Cardiac muscle cell (in vitro differentiated cells and primary cell): ENCODE results near the gene NEDD4. TPM values are rescaled to one million over a fixed set of nuclear protein-coding genes. Genes with fewer than 3 reads are reported as not detected.
A peak's percentile ranks its signal among the peaks of the same experiment; 100 is the strongest.
"Not testable (repeated sequence)": the region's sequence is repeated elsewhere in the genome, so short reads cannot be mapped to it uniquely, and the experiment has no call there.

Experiments
- DNase-seq, 2 donors: peaks; one replicate each; pipeline versions ENCODE4 v3.0.0 to v3.0.0-alpha.2; 2010 to 2017; ENCODE audit warnings: low read depth in 1 of 2, low spot score in 1 of 2
- H3K27ac ChIP-seq: fragments of 200-600 bp; sonication (generic); 2 replicates; pipeline ENCODE4 v1.5.1; 2016
- H3K27me3 ChIP-seq: fragments of 200-600 bp; sonication (generic); 2 replicates; pipeline ENCODE4 v1.6.0; 2016; ENCODE audit warnings: control low read depth
- H3K36me3 ChIP-seq: fragments of 200-600 bp; sonication (generic); 2 replicates; pipeline ENCODE4 v1.5.1; 2016; ENCODE audit warnings: control low read depth
- H3K4me1 ChIP-seq: fragments of 200-600 bp; sonication (generic); 2 replicates; pipeline ENCODE4 v1.8.1; 2017; ENCODE audit warnings: low read depth, mild to moderate bottlenecking, mixed run types
- H3K4me3 ChIP-seq: fragments of 200-600 bp; sonication (generic); 2 replicates; pipeline ENCODE4 v1.5.1; 2016; ENCODE audit warnings: mild to moderate bottlenecking
- H3K9me3 ChIP-seq: fragments of 200-600 bp; sonication (generic); 2 replicates; pipeline ENCODE4 v1.5.1; 2017; ENCODE audit warnings: low read depth, mild to moderate bottlenecking, control low read depth
- CTCF ChIP-seq: IDR thresholded peaks from 2 replicates; pipeline ENCODE4 v1.5.1; 2012; ENCODE audit warnings: low read depth, mild to moderate bottlenecking, low read length
- polyA plus RNA-seq: library from polyadenylated mRNA; unstranded; fragments of >200 nt; fragmentation: Nextera tagmentation; extraction: Ambion mirVana; gene quantifications from 2 replicates; pipeline ENCODE4 v1.2.1, GENCODE V29; 2016
- total RNA-seq: library from RNA; depleted of rRNA; stranded (reverse); fragments of >200 nt; gene quantifications from 2 replicates; pipeline ENCODE4 v1.2.3, GENCODE V29; 2016

The NEDD4 gene
- total and polyA plus RNA-seq, 2 experiments from 2014 or later = 3.9 to 7.5 TPM

GRCh38 chr15:55786341-55786740 is 207.1 kb downstream of the NEDD4 start:
- Histone ChIP-seq H3K9me3 (no peaks in the 10 kb centered on the region), H3K27ac (peak overlapping the region; percentile 68)
- no peak for DNase-seq

GRCh38 chr15:55785593-55785992 is 207.8 kb downstream of the NEDD4 start:
- not testable (repeated sequence) for H3K4me3 ChIP-seq, DNase-seq, H3K9me3 ChIP-seq

More at GRCh38 chr15:55786341-55786740, 207.1 kb downstream of the NEDD4 start:
- Histone ChIP-seq H3K36me3 (no peaks in the 10 kb centered on the region), H3K4me3 (no peak overlapping the region), H3K4me1 (peaks cover 29% of the 10 kb centered on the region), H3K27me3 (no peaks in the 10 kb centered on the region)
- no peak for TF ChIP-seq CTCF

GRCh38 chr15:55784286-55784685 is 209.1 kb downstream of the NEDD4 start:
- H3K9me3 ChIP-seq = no peaks in the 10 kb centered on the region
- TF ChIP-seq CTCF = no peak
- H3K4me1 ChIP-seq = peaks cover 29% of the 10 kb centered on the region
- H3K27me3 ChIP-seq = no peaks in the 10 kb centered on the region
- H3K4me3 ChIP-seq = no peak overlapping the region
- peak in 1 of 2 donors; percentile 64 for DNase-seq
- no peaks in the 10 kb centered on the region for H3K36me3 ChIP-seq
- H3K27ac ChIP-seq = peak overlapping the region; percentile 88

More at GRCh38 chr15:55785593-55785992, 207.8 kb downstream of the NEDD4 start:
- not testable (repeated sequence) for H3K27me3 ChIP-seq, H3K36me3 ChIP-seq
- Histone ChIP-seq H3K4me1 (peaks cover 29% of the 10 kb centered on the region), H3K27ac (peak overlapping the region; percentile 88)

GRCh38 chr15:55782901-55783300 is 210.5 kb downstream of the NEDD4 start:
- Histone ChIP-seq H3K27me3 (no peaks in the 10 kb centered on the region), H3K9me3 (no peaks in the 10 kb centered on the region), H3K36me3 (no peaks in the 10 kb centered on the region), H3K4me1 (peaks cover 29% of the 10 kb centered on the region), H3K4me3 (no peak overlapping the region), H3K27ac (peak overlapping the region; percentile 88)
- TF ChIP-seq CTCF = no peak
- DNase-seq = no peak

GRCh38 chr15:55780292-55780691 is 213.1 kb downstream of the NEDD4 start:
- H3K4me3 ChIP-seq = no peak overlapping the region
- no peak for TF ChIP-seq CTCF
- H3K36me3 ChIP-seq = no peaks in the 10 kb centered on the region
- H3K27ac ChIP-seq = no peak overlapping the region
- peaks cover 23% of the 10 kb centered on the region for H3K4me1 ChIP-seq
- no peaks in the 10 kb centered on the region for H3K9me3 ChIP-seq
- no peaks in the 10 kb centered on the region for H3K27me3 ChIP-seq
- no peak for DNase-seq

- Histone ChIP-seq H3K9me3 (no peaks in the 10 kb centered on the region), H3K27ac (no peak overlapping the region), H3K36me3 (no peaks in the 10 kb centered on the region), H3K4me1 (peaks cover 16% of the 10 kb centered on the region), H3K27me3 (no peaks in the 10 kb centered on the region), H3K4me3 (no peak overlapping the region)
- no peak for TF ChIP-seq CTCF
- no peak for DNase-seq
Measured at GRCh38 chr15:55778932-55779331, 214.5 kb downstream of the NEDD4 start.
